WERI-Rb-1 (cell line): ENCODE results near the gene ZBTB7B.
"Not testable (repeated sequence)": the region's sequence is repeated elsewhere in the genome, so short reads cannot be mapped to it uniquely, and the experiment has no call there.

ENCODE experiments used
- DNase-seq: peaks from one replicate; pipeline ENCODE4 v3.0.0-alpha.2; 2020
- H3K27ac ChIP-seq: fragments of 250-450 bp; sonication (Bioruptor Pico); 2 replicates; pipeline ENCODE4 v1.5.1; 2020; ENCODE audit warnings: mild to moderate bottlenecking, moderate library complexity
- H3K27me3 ChIP-seq: fragments of 250-450 bp; sonication (Bioruptor Pico); 2 replicates; pipeline ENCODE4 v1.5.1; 2021; ENCODE audit warnings: mild to moderate bottlenecking, low read depth, moderate library complexity; ENCODE audit not compliant: insufficient read depth, severe bottlenecking
- H3K36me3 ChIP-seq: fragments of 250-450 bp; sonication (Bioruptor Pico); 2 replicates; pipeline ENCODE4 v1.5.1; 2020; ENCODE audit warnings: mild to moderate bottlenecking, moderate library complexity
- H3K4me3 ChIP-seq: 2 replicates; pipeline ENCODE4 v1.5.1; 2011; ENCODE audit warnings: low read depth, mild to moderate bottlenecking, control low read depth, low read length
- H3K9me3 ChIP-seq: fragments of 250-450 bp; sonication (Bioruptor Pico); 2 replicates; pipeline ENCODE4 v1.5.1; 2021; ENCODE audit warnings: mild to moderate bottlenecking, moderate library complexity; ENCODE audit not compliant: severe bottlenecking
- CTCF ChIP-seq: IDR thresholded peaks from 2 replicates; pipeline ENCODE4 v1.5.1; 2011; ENCODE audit warnings: low read depth, mild to moderate bottlenecking, control low read depth, inconsistent platforms, low read length

Gene ZBTB7B

GRCh38 chr1:154982897-154983648 is 19.5 kb upstream of the ZBTB7B start, which contains the start of gene FLAD1:
Gene FLAD1 (plus strand): TSS chr1:154983344. CDS start chr1:154983695, 351 bp downstream.
- no peak for TF ChIP-seq CTCF

GRCh38 chr1:154983776-154984466 is 18.7 kb upstream of the ZBTB7B start:
- no peaks in the 10 kb centered on the region for H3K27me3 ChIP-seq
- TF ChIP-seq CTCF = no peak
- DNase-seq = peak; percentile 51
- H3K4me3 ChIP-seq = peak overlapping the region; percentile 68
- H3K36me3 ChIP-seq = peaks cover 54% of the 10 kb centered on the region
- peak overlapping the region; percentile 85 for H3K27ac ChIP-seq
- no peaks in the 10 kb centered on the region for H3K9me3 ChIP-seq

More at GRCh38 chr1:154982897-154983648, 19.5 kb upstream of the ZBTB7B start, which contains the start of gene FLAD1:
- H3K4me3 ChIP-seq = peak within 1 kb of the TSS; percentile 68
- DNase-seq = peak; percentile 100
- H3K27ac ChIP-seq = peak within 1 kb of the TSS; percentile 91
- no peaks in the 10 kb centered on the region for H3K9me3 ChIP-seq
- peaks cover 51% of the 10 kb centered on the region for H3K36me3 ChIP-seq
- no peaks in the 10 kb centered on the region for H3K27me3 ChIP-seq

- DNase-seq = not testable (repeated sequence)
- H3K36me3 ChIP-seq = peaks cover 58% of the 10 kb centered on the region
These were observed 15.9 kb upstream of the ZBTB7B start for GRCh38 chr1:154986736-154987135.

GRCh38 chr1:154987326-154987725 is 15.3 kb upstream of the ZBTB7B start:
- DNase-seq = no peak
- peaks cover 56% of the 10 kb centered on the region for H3K36me3 ChIP-seq
- no peaks in the 10 kb centered on the region for H3K27me3 ChIP-seq
- no peaks in the 10 kb centered on the region for H3K9me3 ChIP-seq
- no peak overlapping the region for H3K27ac ChIP-seq
- no peak overlapping the region for H3K4me3 ChIP-seq
- no peak for TF ChIP-seq CTCF

More at GRCh38 chr1:154986736-154987135, 15.9 kb upstream of the ZBTB7B start:
- not testable (repeated sequence) for H3K4me3 ChIP-seq, H3K9me3 ChIP-seq, H3K27ac ChIP-seq, H3K27me3 ChIP-seq

- Histone ChIP-seq H3K4me3 (no peak overlapping the region), H3K27ac (peak overlapping the region; percentile 2; the same call in 1 of the 2 replicates), H3K9me3 (no peaks in the 10 kb centered on the region), H3K36me3 (peaks cover 59% of the 10 kb centered on the region), H3K27me3 (no peaks in the 10 kb centered on the region)
- peak; percentile 68 for TF ChIP-seq CTCF
- peak; percentile 65 for DNase-seq
These were observed 14.3 kb upstream of the ZBTB7B start for GRCh38 chr1:154988058-154988954.
